Loucy (cell line): ENCODE results near the gene KRT2.

Experiments
- H2AFZ ChIP-seq: fragments of 200-600 bp; sonication (generic); 2 replicates; pipeline ENCODE4 v1.6.0; 2016; ENCODE audit warnings: antibody characterized with exemption, mild to moderate bottlenecking, low read length, moderate library complexity
- H3F3A ChIP-seq: fragments of 200-600 bp; 2 replicates; pipeline ENCODE4 v1.6.0; 2016; ENCODE audit warnings: antibody characterized with exemption, low read depth, mild to moderate bottlenecking
- H3K27me3 ChIP-seq: fragments of 200-600 bp; sonication (generic); 2 replicates; pipeline ENCODE4 v1.6.1; 2014; ENCODE audit warnings: low read length, mild to moderate bottlenecking; ENCODE audit not compliant: insufficient read depth, poor library complexity, severe bottlenecking
- H3K36me3 ChIP-seq: fragments of 200-600 bp; sonication (generic); 2 replicates; pipeline ENCODE4 v1.6.1; 2016; ENCODE audit warnings: low read length; ENCODE audit not compliant: insufficient read depth
- H3K4me1 ChIP-seq: fragments of 200-600 bp; sonication (generic); 2 replicates; pipeline ENCODE4 v1.5.1; 2014; ENCODE audit warnings: low read length, mild to moderate bottlenecking; ENCODE audit not compliant: insufficient read depth, poor library complexity, severe bottlenecking
- H3K4me2 ChIP-seq: fragments of 200-600 bp; sonication (generic); 2 replicates; pipeline ENCODE4 v1.6.0; 2014; ENCODE audit warnings: antibody characterized with exemption, low read length, low read depth, mild to moderate bottlenecking; ENCODE audit not compliant: poor library complexity, severe bottlenecking
- H3K4me3 ChIP-seq: fragments of 200-600 bp; sonication (generic); 2 replicates; pipeline ENCODE4 v1.5.1; 2014; ENCODE audit warnings: low read length, mild to moderate bottlenecking, mixed read lengths; ENCODE audit not compliant: poor library complexity, severe bottlenecking
- H3K79me2 ChIP-seq: fragments of 200-600 bp; sonication (generic); 2 replicates; pipeline ENCODE4 v1.6.1; 2014; ENCODE audit warnings: low read length; ENCODE audit not compliant: insufficient read depth
- H3K9ac ChIP-seq: fragments of 200-600 bp; sonication (generic); 2 replicates; pipeline ENCODE4 v1.6.0; 2014; ENCODE audit warnings: mild to moderate bottlenecking, low read depth, low read length, moderate library complexity; ENCODE audit not compliant: poor library complexity, severe bottlenecking
- H3K9me2 ChIP-seq: fragments of 200-600 bp; sonication (generic); replicated peaks from 2 replicates; pipeline ENCODE4 v1.6.1; 2016; ENCODE audit warnings: low read depth, low read length, mixed read lengths
- H3K9me3 ChIP-seq: fragments of 200-600 bp; sonication (generic); 2 replicates; pipeline ENCODE4 v1.6.1; 2014; ENCODE audit warnings: mild to moderate bottlenecking, antibody characterized with exemption, low read length, low read depth; ENCODE audit not compliant: insufficient read depth
- H4K20me1 ChIP-seq: fragments of 200-600 bp; sonication (generic); 2 replicates; pipeline ENCODE4 v1.6.0; 2014; ENCODE audit warnings: antibody characterized with exemption, low read length, mild to moderate bottlenecking; ENCODE audit not compliant: insufficient read depth, poor library complexity, severe bottlenecking
- CTCF ChIP-seq: fragments of 200-600 bp; sonication (generic); conservative IDR thresholded peaks from 2 replicates; pipeline ENCODE4 v1.5.1; 2014; ENCODE audit warnings: mild to moderate bottlenecking, antibody characterized with exemption, low read length
- EZH2phosphoT487 ChIP-seq: fragments of 200-600 bp; IDR thresholded peaks from 2 replicates; pipeline ENCODE4 v1.6.1; 2018; ENCODE audit warnings: antibody characterized with exemption, mild to moderate bottlenecking, moderate library complexity, borderline replicate concordance

Gene KRT2

DNA sequence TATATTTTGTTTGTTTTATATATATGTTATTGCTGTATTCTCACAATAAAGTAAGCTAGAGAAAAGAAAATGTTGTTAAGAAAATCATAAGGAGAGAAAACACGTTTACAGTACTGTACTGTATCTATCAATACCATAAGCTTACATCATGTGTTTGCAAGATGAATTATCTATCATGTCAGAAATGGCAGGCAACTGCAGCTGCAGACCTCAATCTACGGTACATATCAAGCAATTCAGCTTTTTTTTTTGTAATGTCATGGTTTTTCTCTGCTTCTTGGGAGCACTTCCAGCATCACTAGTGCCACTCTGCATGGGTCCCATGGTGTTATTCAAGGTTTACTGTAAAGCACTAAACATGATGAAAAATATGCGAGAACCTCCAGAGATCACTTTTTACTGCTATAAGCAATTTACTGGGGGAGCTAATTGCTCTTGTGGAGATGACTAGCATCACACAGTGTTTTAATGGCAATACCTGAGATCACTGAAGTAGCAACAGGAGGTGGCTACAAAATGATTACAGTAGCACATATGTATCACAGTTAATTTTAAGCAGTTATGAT, 9.0 kb upstream of the KRT2 start:
- Histone ChIP-seq H3K79me2 (no peaks in the 10 kb centered on the region), H3K4me1 (peaks cover 48% of the 10 kb centered on the region), H3K27me3 (no peaks in the 10 kb centered on the region)

GRCh38 chr12:52659951-52660350, 7.9 kb upstream of the KRT2 start:
- no peaks in the 10 kb centered on the region for H3K79me2 ChIP-seq
- no peaks in the 10 kb centered on the region for H3K9me2 ChIP-seq
- peak overlapping the region; percentile 24; the same call in 1 of the 2 replicates for H2AFZ ChIP-seq
- H3K4me3 ChIP-seq = no peak overlapping the region
- H3F3A ChIP-seq = no peaks in the 10 kb centered on the region
- no peak overlapping the region for H3K4me2 ChIP-seq
- peak overlapping the region; percentile 3 for H3K9ac ChIP-seq
- H3K9me3 ChIP-seq = no peaks in the 10 kb centered on the region
- peaks cover 48% of the 10 kb centered on the region for H3K4me1 ChIP-seq
- H3K27me3 ChIP-seq = no peaks in the 10 kb centered on the region
- TF ChIP-seq CTCF = no peak
- no peak for TF ChIP-seq EZH2phosphoT487
- no peaks in the 10 kb centered on the region for H4K20me1 ChIP-seq
- no peaks in the 10 kb centered on the region for H3K36me3 ChIP-seq

More for the DNA sequence above, 9.0 kb upstream of the KRT2 start:
- H4K20me1 ChIP-seq = no peaks in the 10 kb centered on the region
- H3K9me3 ChIP-seq = no peaks in the 10 kb centered on the region
- no peak overlapping the region for H3K4me2 ChIP-seq
- no peak overlapping the region for H2AFZ ChIP-seq
- no peaks in the 10 kb centered on the region for H3K9me2 ChIP-seq
- H3F3A ChIP-seq = no peaks in the 10 kb centered on the region
- no peaks in the 10 kb centered on the region for H3K36me3 ChIP-seq
- H3K4me3 ChIP-seq = no peak overlapping the region
- no peak overlapping the region for H3K9ac ChIP-seq
- TF ChIP-seq CTCF = no peak
- no peak for TF ChIP-seq EZH2phosphoT487

DNA sequence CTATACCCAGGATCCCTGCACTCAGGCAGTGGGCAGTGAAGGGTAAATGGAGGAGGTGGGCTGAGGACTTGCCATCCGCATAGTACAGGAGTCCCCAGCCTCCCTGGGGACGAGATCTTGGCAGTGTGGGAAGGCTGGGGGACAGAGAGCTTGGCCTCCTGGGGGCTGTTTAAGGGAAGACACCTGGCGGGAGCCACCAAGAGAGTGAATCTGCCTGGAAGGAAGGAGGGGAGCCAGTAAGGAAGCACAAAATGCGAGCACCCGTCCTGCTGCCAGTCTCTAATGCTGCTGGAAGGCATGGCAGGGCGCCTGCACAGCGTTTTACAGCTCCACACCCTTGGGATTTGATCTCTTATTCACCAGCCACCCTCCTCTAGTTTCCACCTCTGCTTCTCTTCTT, 7.4 kb upstream of the KRT2 start:
- no peak overlapping the region for H3K4me2 ChIP-seq
- no peaks in the 10 kb centered on the region for H3K9me3 ChIP-seq

More for the DNA sequence above, 7.4 kb upstream of the KRT2 start:
- no peaks in the 10 kb centered on the region for H4K20me1 ChIP-seq
- no peaks in the 10 kb centered on the region for H3K79me2 ChIP-seq
- peaks cover 52% of the 10 kb centered on the region for H3K4me1 ChIP-seq
- TF ChIP-seq CTCF (no peak), EZH2phosphoT487 (no peak)
- H3K27me3 ChIP-seq = no peaks in the 10 kb centered on the region
- no peaks in the 10 kb centered on the region for H3K36me3 ChIP-seq
- peak overlapping the region; percentile 3 for H3K9ac ChIP-seq
- H3K9me2 ChIP-seq = no peaks in the 10 kb centered on the region
- H3F3A ChIP-seq = no peaks in the 10 kb centered on the region
- H3K4me3 ChIP-seq = no peak overlapping the region
- no peak overlapping the region for H2AFZ ChIP-seq
